Activated naive CD4-positive, alpha-beta T cell (primary cell): ENCODE results near the gene TTC28.
"Not testable (repeated sequence)": the region's sequence is repeated elsewhere in the genome, so short reads cannot be mapped to it uniquely, and the experiment has no call there.

Experiments used
- DNase-seq, 4 experiments: peaks; one replicate each; lab custom pipeline; 2025; lab: John Stamatoyannopoulos, UW

Gene TTC28

DNA sequence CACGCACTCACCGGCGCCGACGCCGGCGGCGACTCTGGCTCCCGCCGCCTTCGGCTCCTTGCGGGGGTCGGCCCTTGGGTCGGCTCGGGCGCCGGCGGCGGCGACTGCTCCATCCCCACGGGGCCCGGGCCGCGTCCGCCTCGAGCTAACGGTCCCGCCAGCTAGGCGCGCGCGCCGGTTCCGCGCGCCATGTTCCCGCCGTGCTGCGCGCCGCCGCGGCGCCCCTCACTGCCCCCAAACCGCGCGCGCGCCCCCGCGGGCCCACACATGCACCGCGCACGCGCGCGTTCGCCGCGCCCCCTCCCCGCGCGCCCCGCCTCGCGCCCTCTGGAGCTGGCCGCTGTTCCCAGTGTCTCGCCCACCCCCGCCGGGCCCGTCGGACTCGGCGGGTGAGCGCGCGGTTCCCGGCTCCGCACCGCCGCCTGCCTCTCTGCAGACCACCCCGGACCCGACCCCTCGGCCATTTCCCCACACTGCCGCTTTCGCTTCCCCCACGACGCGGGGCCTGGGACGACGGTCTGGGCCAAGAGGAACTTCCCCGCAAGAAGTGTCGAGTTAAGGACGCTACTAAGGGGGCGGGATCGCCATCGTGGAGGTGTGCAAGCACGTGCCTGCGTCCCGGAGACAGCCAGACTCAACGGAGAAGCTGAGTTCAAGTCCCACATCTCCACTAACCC lies at the start of gene TTC28:
TTC28 (minus strand) TSS at position 230 of the 677 bp plus-strand sequence; CDS start at position 113, 117 bp downstream.
- DNase-seq, result not testable (repeated sequence)

DNA sequence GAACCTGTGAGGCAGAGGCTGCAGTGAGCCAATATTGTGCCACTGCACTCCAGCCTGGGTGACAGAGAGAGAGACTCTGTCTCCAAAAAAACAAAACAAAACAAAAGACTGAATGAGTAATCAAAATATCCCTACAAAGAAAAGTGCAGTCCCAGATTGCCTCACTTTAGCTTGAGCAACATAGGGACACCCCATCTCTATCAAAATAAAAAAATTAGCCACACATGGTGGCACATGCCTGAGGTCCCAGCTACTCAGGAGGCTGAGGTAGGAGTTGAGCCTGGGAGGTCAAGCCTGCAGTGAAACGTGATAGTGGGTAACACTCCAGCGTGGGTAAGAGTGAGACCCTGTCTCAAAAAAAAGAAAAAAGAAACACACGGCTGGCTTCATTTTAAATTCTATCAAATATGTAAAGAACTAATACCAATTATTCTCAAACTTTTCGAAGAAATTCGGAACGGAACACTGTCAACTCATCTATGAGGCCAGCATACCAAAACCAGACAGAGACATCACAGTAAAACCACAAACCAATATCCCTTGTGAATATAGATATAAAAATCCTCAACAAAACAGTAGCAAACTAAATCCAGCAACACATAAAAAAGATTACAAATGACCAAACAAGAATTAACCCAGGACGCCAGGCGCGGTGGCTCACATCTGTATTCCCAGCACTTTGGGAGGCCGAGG lies 49.1 kb upstream of the TTC28 start:
- no peak for DNase-seq

DNA sequence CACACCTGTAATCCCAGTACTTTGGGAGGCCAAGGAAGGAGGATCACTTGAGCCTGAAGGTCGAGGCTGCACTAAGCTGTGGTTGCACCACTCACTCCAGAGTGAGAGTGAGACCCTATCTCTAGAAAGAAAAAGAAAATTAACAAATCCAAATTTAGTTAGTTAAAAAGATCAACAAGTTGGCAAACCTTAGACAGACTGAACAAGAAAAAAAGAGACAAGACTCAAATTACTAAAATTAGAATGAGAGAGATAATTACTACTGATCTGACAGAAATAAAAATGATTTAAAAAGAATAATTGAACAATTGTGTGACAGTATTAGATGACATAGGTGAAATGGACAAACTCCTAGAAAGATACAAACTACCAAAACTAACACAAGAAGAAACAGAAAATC lies 48.4 kb upstream of the TTC28 start:
- no peak for DNase-seq

DNA sequence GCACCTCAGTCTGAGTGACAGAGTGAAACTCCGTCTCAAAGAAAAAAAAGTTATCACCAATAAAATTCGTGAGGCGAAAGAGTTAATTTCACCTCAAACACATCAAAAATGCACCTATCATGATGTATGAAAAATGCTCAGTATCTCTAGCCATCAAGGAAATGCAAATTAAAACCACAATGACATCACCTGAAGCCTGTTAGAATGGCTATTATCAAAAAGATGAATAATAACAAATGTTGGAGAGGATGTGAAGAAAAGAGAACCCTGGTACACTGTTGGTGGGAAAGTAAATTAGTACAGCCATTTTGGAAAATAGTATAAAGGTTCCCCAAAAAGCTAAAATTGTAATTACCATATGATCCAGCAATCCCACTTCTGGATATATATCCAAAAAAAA lies 38.4 kb upstream of the TTC28 start:
- DNase-seq, result no peak

DNA sequence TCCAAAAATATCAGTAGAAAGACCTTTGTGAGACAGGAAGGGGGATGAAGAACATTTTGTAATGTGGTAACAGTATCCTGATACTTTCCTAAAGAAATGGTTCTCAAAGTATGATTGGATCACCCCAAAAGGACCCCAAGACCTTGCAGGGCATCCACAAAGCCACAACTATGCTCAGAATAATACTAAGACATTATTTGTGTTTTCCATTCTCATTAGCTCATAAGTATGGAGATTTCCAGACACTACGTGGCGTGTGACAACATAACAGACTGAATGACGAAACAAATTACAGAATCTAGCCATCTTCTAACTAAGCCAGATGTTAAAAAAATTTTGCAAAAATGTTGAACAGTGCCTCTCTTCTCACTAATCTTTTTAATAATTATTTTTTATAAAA lies 37.0 kb upstream of the TTC28 start:
- no peak for DNase-seq

DNA sequence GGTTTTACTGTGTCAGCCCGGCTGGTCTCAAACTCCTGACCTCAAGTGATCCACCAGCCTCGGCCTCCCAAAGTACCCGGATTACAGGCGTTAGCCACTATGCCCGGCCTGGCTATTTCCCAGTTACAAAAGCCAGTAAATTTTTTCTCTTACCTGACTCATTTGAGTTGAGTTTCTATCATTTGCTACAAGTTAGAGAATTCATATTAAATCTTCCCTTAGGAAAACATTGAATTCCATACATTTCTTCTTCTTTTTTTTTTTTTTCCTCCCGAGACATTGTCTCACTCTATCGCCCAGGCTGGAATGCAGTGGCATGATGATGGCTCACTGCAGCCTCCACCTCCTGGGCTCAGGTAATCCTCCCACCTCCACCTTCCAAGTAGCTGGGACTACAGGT lies 36.0 kb upstream of the TTC28 start:
- DNase-seq, result no peak

DNA sequence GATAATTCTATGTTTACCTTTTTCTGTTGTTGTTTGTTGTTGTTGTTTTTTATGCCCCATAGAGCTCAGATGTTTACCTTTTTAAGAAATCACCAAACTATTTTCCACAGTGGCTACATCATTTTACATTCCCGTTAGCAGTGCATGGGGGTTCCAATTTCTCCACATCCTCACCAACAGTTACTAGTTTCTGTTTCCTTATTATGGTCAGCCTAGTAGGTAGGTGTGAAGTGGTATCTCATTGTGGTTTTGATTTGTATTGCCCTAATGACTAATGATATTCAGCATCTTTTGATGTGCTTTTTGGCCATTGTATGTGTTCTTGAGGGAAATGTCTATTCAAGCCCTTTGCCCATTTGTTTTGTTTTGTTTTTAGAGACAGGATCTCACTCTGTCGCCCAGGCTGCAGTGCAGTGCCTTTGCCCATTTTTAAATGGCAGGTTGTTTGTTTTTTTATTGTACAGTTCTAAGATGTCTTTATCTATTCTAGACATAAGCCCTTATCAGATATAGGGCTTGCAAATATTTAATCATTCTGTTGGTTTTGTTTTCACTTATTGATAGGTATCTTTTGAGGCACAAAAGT lies 34.5 kb upstream of the TTC28 start:
- DNase-seq, result no peak

DNA sequence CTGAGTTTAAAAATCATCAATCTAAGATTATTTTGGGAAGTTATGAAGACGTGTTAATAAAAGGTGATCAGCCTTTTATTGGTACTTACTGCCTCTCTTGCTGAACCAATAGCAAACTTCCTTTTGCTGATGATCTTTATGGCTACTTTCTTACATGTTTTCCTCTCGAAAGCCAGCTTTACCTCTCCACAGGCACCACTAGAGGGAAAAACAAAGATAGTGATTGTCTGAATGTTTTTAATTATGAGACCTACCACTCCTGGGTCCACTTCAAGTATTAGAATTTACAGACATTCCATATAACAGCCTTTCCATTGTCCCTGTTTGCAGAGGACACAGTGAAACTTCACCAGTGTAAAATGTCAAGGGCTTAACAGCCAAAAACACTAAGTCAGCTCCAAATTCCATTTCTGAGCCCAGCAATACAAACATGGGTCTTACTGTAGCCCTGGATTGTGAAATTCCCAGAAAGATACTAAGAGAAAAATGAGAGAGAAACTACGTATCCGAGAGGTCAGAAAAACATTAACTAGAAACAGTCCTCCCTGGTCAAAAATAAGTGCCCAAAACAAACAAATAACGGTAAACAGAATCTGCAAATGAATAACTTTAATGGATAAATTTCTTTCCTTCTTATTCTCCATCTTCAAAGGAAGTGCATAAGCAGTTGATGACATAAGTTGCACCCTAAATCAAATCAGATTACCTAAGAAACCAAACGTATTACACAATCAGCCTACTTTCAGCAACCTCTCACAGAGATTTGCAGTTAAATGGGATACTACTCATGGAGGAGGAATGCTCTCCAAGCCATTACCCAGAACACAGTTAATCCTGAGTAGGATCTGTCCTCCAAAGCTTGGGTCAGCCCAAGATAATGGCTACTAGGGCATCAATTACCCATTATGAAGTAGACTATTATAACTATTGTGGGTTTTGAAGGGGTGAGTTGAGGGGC lies 32.5 kb upstream of the TTC28 start:
- DNase-seq, result no peak

DNA sequence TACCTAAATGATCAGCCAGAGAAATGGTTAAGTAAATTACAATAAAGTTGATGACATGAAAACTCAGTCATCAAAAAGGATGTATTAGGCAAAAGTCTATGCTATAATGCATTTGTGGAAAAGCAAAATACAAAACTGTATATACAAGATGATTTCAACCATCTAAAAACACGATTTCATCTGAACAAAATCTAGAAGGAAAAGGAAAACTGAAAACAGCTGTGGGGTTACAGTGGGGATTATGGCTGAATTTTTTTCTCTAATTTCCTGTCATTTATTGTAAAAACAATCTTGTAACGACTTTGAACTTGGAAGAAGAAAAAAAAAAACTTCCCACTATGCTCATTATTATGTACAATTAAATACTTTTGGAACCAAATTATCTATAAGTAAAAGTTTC lies 31.7 kb upstream of the TTC28 start:
- no peak for DNase-seq

DNA sequence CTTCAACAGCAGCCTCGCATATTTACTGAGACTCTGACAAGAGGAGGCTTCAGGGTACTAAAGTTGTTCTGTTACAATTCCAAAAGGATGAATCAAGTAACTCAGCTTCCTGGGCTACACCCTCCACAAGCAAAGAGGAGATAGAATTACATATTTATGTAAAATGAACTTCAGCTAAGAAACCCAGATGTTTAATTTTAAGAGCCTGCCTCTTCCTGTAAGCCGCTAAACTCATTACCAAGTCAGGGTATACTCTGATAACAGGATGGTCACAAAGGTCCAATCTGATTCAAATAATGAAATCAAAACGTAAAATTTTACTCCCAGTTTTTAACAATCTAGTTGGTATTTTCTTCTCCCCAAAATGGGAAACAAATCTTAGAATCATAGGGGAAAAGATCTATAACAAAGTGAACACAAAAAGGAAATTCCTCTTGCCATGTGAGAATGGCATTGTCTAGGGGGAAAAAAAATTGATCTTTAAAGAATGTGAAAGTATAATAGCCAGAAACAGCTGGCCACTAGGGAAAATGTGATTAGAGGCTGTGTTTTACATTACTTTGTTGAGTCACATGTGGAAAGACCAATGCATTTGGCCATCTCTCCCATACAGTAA lies 31.0 kb upstream of the TTC28 start:
- no peak for DNase-seq

DNA sequence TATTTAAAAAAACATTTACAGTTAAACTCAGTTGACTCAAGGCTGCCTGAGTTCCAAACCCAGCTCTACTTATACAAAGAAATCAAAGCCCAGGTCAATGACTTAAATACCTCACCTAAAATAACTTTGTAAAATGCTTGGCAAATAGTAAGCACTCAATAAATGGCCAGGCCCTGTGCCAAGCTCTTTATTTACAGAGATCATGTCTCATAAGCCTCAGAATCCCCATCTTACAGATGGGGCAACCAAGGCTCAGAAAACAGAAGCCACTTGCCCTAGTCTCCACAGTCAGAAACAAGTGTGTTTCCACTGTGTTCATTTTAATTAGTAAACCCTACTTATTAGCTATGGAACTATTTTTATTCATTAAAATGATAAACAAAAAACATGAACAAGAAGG lies 30.5 kb upstream of the TTC28 start:
- DNase-seq, result no peak

DNA sequence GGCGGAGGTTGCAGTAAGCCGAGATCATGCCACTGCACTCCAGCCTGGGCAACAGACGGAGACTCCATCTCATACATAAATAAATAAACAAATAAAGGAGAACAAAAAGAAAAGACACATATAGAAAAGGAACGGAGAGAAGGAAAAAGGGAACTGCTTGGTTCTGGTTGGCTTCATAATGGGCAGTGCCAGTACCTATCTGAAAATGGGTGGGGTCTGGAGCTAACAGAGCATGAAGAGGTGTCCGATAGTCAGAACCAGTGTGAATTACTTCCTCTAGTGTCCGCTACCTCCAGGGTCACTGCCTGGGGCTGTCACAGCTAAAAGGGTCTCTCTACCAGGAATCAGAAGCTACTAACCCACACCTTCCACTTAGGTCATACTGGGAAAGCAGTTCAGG lies 27.2 kb upstream of the TTC28 start:
- DNase-seq, result no peak

DNA sequence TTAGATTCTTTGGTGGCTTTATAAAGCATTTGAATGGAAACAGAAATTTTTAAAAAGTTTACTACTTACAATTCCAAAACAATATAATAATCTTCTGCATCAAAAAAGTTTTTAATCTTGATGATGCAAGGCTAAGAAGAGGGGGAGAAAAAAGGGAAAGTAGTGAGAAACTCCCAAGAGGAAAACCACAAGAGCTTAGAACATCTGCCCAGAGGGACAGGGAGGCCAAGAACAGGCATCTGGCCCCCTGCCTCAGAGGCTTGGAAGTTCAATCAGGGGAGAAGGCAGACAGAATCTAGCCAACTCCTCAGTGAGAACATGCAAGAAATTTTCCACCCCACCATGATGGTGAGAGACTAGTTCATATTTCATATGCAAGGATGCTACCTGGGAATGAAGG lies 23.8 kb upstream of the TTC28 start:
- no peak for DNase-seq

DNA sequence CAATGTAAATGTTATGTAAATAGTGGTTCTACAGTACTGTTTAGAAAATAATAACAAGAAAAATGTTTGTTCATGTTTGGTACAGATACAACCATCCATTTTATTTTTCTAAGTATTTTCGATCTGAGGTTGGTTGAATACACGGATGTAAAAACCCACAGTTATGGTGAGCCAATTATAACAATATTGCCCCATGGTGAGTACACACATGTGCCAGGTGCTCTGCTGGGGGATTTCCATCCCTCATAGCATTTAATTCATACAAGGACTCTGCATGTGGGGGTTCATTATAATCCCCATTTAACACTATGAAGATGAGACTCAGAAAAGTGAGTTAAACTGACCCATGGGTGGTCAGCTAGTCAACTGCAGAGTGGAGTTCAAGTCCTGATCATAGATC lies 23.3 kb upstream of the TTC28 start:
- no peak for DNase-seq

DNA sequence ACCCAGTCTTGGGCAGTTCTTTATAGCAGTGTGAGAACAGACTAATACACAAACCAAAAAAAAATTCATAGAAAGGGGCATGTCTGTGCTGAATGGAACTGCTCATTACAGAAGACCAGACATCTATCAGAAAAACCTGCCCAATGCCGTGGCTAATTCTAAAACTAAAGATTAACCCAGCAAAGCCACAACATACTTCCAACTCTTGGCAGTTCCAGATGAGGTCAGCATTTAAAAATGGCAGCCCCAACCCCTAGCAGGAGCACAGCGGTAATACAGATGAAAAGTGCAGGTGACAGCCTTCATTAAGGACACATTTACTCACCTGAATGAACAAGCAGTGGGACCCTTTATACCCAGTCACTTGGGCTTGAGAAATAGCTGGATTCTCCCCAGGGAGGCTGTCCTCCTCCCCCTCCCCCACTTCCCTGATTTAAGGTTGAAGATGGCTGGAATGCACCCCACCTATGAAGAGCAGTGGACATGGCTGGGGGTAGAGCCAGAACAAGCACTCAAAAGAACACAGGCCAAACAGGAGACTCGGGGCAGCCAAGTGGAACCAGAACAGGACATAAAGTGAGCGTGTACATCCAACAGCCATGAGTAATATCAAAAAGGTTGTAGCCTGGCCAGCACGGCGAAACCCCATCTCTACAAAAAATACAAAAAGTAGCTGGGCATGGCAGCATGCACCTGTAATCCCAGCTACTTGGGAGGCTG lies 13.6 kb upstream of the TTC28 start:
- not testable (repeated sequence) for DNase-seq

DNA sequence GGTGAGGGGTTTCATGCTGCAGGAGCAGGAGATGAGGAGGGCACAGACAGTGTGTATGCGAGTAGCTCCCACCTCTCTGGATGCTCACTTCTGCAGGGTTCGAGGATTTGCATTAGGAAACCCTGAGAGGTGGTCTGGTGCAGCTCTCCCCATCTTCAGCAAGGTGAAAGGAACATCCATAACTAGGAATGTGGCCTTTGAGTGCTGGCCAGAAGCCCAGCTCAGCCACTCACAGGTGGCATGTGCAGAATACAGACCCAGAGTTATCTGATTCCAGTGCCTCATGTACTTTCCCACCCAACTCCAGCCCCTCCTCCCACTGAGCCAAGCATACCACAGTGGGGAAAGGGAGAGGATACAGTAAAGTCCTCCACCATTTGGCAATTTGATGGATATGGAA lies 10.2 kb upstream of the TTC28 start:
- not testable (repeated sequence) for DNase-seq

DNA sequence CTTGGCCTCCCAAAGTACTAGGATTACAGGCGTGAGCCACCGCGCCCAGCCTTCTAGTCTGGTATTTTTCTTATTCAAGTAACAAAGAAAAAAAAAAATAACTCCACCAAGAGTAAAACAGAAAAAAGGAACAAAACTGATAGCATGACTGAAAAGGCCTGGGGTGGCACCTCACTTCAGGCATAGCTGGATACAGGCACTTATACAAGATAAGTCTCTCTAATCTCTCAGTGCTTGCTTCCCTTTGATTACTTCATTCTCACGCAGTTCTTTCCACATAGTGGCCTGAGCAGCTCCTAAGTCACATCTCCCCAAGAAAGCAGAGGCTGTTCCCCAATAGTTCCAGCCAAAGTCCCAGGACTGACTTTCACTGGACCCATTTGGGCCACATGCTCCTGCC lies 3.3 kb upstream of the TTC28 start:
- DNase-seq, result not testable (repeated sequence)

DNA sequence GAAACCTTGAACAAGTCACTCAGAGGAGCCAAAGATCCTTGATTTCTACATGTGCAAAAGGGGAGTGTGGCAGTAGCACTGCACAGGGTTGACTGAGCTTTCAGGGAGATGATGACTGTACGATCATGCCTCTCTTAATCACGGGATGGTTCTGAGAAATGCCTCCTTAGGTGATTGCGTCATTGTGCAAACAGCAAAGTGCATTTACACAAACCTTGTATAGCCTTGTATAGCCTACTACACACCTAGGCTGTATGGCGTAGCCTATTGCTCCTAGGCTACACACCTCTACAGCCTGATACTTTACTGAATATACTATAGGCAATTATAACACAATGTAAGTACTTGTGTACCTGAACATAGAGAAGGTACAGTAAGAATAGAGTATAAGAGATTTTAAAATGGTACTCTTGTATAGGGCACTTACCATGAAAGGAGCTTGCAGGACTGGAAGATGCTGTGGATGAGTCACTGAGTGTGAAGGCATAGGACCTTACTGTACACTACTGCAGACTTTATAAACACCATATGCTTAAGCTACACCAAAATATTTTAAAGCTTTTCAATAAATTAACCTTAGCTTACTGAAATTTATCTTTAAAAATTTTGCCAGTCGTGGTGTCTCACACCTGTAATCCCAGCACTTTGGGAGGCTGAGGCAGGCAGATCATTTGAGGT lies 1.3 kb upstream of the TTC28 start:
- DNase-seq, result not testable (repeated sequence)

DNA sequence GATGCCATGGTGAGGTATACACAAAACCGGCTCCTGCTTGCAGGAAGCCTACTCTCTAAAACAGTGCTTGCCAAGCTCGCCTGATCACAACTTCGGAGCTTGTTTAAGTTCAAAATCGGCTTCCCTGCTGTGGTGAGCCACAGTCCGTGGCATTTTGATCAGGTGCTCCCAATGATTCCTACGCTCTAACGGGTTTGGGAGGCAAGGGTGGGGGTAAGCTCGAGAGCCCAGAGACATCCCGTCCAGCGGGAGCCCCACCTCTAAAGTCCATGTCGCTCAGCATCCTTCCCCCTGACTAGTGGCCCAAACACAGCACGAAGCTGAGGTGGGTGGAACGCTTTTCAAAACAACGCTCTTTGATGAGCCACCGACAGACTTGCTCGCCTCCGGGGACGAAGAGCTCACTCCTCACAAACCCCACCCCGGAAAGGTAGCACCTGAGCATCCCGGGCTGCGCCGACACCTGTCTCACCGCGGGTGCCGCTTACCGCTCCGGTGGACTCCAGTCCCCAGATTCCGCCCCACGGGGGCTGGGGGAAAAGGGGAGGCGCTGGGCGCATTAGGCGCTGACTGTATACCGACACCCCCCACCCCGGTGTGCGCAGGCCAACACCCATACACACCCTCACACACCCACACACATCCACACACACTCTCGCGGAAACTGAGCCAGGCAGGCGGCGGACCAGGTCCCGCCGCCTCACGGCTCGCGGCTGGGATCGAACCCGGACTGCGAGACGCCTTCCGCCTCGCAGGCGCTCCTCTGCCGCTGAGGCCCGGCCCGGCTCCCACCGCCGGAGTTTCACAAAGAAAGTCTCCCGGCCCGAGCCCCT lies 646 bp downstream of the TTC28 start:
- DNase-seq, result not testable (repeated sequence)

DNA sequence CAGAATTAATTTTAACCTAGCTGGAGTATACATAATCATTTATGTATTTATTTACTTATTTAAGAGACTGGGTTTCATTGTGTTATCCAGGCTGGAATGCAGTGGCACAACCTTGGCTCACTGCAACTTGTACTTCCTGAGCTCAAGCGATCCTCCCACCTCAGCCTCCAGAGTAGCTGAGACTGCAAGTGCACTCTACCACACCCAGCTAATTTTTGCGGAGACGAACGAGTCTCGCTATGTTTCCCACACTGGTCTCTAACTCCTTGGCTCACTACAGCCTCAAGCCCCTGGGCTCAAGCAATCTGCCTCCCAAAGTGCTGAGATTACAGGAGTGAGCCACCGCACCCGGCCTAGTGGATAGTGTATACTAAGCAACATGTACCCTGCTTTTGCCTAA lies 1.5 kb downstream of the TTC28 start:
- DNase-seq, result not testable (repeated sequence)
